DND-41 (cell line): Measurements from ENCODE around the gene SLC41A3.
"Not testable (repeated sequence)": the region's sequence is repeated elsewhere in the genome, so short reads cannot be mapped to it uniquely, and the experiment has no call there.

Experiments
- ATAC-seq: fragments of 200-7000 bp; cut with Tn5 transposase; 3 replicates; pipeline ENCODE4 v1.9.1; 2021; ENCODE audit warnings: low read depth; ENCODE audit not compliant: insufficient read depth
- DNase-seq: peaks from one replicate; pipeline ENCODE4 v3.0.0-alpha.2; 2020
- H2AFZ ChIP-seq: 2 replicates; pipeline ENCODE4 v1.6.0; 2012; ENCODE audit warnings: low read depth, low read length
- H3K27ac ChIP-seq: 2 replicates; pipeline ENCODE4 v1.5.1; 2012; ENCODE audit warnings: low read length, inconsistent platforms
- H3K27me3 ChIP-seq: fragments of 200-600 bp; sonication (generic); 2 replicates; pipeline ENCODE4 v1.6.0; 2012; ENCODE audit warnings: low read length, mild to moderate bottlenecking, inconsistent platforms; ENCODE audit not compliant: insufficient read depth, poor library complexity
- H3K36me3 ChIP-seq: 2 replicates; pipeline ENCODE4 v1.5.1; 2012; ENCODE audit warnings: low read length, inconsistent platforms; ENCODE audit not compliant: insufficient read depth
- H3K4me1 ChIP-seq: 2 replicates; pipeline ENCODE4 v1.5.1; 2012; ENCODE audit warnings: mild to moderate bottlenecking, low read length; ENCODE audit not compliant: insufficient read depth
- H3K4me2 ChIP-seq: 2 replicates; pipeline ENCODE4 v1.6.0; 2012; ENCODE audit warnings: mild to moderate bottlenecking, moderate library complexity, low read length, inconsistent platforms; ENCODE audit not compliant: insufficient read depth
- H3K4me3 ChIP-seq, 2 experiments: fragments of 200-600 bp in 1 of 2; shearing (Covaris generic) in 1 of 2; 2 replicates each; pipeline ENCODE4 v1.5.1; 2012 to 2016; ENCODE audit warnings: inconsistent platforms in 2 of 2, low read length in 2 of 2, mild to moderate bottlenecking in 2 of 2, low read depth in 1 of 2, moderate library complexity in 1 of 2
- H3K79me2 ChIP-seq: 2 replicates; pipeline ENCODE4 v1.6.0; 2012; ENCODE audit warnings: low read length, inconsistent platforms; ENCODE audit not compliant: insufficient read depth
- H3K9ac ChIP-seq: 2 replicates; pipeline ENCODE4 v1.6.0; 2012; ENCODE audit warnings: low read depth, mild to moderate bottlenecking, inconsistent platforms, low read length, moderate library complexity
- H3K9me3 ChIP-seq: 2 replicates; pipeline ENCODE4 v1.5.1; 2012; ENCODE audit warnings: low read length, moderate library complexity, mild to moderate bottlenecking, inconsistent platforms; ENCODE audit not compliant: insufficient read depth, severe bottlenecking
- H4K20me1 ChIP-seq: 2 replicates; pipeline ENCODE4 v1.6.0; 2012; ENCODE audit warnings: low read length; ENCODE audit not compliant: insufficient read depth
- EZH2 ChIP-seq: IDR thresholded peaks from 3 replicates; pipeline ENCODE4 v1.6.1; 2012; ENCODE audit warnings: borderline replicate concordance, low read depth, mild to moderate bottlenecking, moderate library complexity, low read length, inconsistent platforms; ENCODE audit not compliant: severe bottlenecking
- TF ChIP-seq, protein P1 (sequence below): IDR thresholded peaks from 2 replicates; pipeline ENCODE4 v1.5.1; 2012; ENCODE audit warnings: borderline replicate concordance, low read length, moderate library complexity, mild to moderate bottlenecking; ENCODE audit not compliant: poor library complexity, severe bottlenecking; ENCODE audit errors: extremely low read depth

The SLC41A3 gene

DNA sequence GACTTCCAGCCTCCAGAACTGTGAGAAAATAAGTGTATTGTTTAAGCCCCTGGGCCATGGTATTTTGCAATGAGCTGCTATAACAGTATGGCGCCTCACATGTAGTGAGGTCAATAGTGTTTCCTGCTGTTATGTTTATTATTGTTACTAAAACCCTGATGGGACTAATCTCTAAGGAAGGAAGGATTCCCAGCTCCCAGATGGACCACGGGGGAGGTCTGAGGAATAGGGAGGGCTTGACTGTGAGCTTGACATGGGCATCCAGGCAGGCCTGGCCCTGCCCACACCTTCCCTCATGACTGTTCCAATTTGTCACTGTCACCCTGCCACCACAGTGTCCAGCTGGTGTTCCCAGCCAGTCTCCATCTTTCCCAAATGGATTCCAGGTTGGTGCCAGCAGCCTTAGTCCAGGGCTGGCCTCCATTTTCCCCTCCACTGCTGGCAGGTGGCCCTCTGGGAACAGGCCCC is 14.5 kb upstream of the SLC41A3 start:
- TF ChIP-seq EZH2, result no peak
- TF ChIP-seq, protein P1, sequence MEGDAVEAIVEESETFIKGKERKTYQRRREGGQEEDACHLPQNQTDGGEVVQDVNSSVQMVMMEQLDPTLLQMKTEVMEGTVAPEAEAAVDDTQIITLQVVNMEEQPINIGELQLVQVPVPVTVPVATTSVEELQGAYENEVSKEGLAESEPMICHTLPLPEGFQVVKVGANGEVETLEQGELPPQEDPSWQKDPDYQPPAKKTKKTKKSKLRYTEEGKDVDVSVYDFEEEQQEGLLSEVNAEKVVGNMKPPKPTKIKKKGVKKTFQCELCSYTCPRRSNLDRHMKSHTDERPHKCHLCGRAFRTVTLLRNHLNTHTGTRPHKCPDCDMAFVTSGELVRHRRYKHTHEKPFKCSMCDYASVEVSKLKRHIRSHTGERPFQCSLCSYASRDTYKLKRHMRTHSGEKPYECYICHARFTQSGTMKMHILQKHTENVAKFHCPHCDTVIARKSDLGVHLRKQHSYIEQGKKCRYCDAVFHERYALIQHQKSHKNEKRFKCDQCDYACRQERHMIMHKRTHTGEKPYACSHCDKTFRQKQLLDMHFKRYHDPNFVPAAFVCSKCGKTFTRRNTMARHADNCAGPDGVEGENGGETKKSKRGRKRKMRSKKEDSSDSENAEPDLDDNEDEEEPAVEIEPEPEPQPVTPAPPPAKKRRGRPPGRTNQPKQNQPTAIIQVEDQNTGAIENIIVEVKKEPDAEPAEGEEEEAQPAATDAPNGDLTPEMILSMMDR, result no peak
- Histone ChIP-seq H3K9ac (no peak overlapping the region), H3K79me2 (no peaks in the 10 kb centered on the region), H3K9me3 (peaks cover 8% of the 10 kb centered on the region), H4K20me1 (no peaks in the 10 kb centered on the region), H3K36me3 (no peaks in the 10 kb centered on the region), H3K4me1 (no peaks in the 10 kb centered on the region), H2AFZ (no peak overlapping the region), H3K27ac (no peak overlapping the region), H3K27me3 (no peaks in the 10 kb centered on the region), H3K4me3 (no peak overlapping the region), H3K4me2 (no peak overlapping the region)
- DNase-seq (no peak), ATAC-seq (no peak)

DNA sequence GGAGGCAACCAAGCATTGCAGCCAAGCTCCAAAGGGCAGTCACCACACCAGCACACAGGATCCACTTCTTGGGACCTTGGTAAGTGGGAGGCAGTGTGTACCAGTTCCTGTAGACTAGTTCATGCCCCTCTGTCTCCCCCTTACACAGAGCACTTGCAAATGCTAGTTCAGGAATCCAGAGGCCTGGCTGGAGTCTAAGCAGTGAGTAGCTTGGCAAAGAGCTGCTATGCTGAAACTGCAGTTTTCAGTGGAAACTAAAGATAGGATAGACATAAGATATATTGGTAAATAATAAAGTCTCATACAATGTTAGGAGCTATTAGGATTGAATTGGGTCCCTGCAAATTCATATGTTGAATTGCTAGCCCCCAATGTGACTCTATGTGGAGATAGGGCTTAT is 13.9 kb upstream of the SLC41A3 start:
- no peak overlapping the region for H3K4me2 ChIP-seq
- peaks cover 8% of the 10 kb centered on the region for H3K9me3 ChIP-seq
- no peaks in the 10 kb centered on the region for H4K20me1 ChIP-seq
- no peak overlapping the region for H3K9ac ChIP-seq
- TF ChIP-seq, protein P1, result no peak
- TF ChIP-seq EZH2, result no peak
- no peaks in the 10 kb centered on the region for H3K27me3 ChIP-seq
- no peak for ATAC-seq
- no peak for DNase-seq
- no peaks in the 10 kb centered on the region for H3K79me2 ChIP-seq
- no peak overlapping the region for H2AFZ ChIP-seq
- no peaks in the 10 kb centered on the region for H3K36me3 ChIP-seq
- no peaks in the 10 kb centered on the region for H3K4me1 ChIP-seq
- H3K4me3 ChIP-seq, result no peak overlapping the region
- no peak overlapping the region for H3K27ac ChIP-seq

DNA sequence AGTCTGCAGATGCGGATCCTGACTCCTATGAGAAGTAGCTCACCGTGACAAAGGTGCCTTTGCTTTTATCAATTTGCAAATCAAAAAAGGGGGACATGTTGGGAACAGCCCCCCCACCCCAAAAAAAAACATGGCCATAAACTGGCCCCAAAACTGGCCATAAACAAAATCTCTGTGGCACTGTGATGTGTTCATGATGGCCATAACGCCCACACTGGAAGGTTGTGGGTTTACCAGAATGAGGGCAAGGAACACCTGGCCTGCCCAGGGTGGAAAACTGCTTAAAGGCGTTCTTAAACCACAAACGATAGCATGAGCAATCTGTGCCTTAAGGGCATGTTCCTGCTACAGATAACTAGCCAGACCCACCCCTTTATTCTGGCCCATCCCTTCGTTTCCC is 12.3 kb upstream of the SLC41A3 start:
- not testable (repeated sequence) for H3K36me3 ChIP-seq, H3K27ac ChIP-seq, H3K4me2 ChIP-seq, H3K4me3 ChIP-seq, ATAC-seq, H3K9ac ChIP-seq, H4K20me1 ChIP-seq, H2AFZ ChIP-seq, H3K4me1 ChIP-seq, H3K79me2 ChIP-seq, DNase-seq, H3K27me3 ChIP-seq, H3K9me3 ChIP-seq

DNA sequence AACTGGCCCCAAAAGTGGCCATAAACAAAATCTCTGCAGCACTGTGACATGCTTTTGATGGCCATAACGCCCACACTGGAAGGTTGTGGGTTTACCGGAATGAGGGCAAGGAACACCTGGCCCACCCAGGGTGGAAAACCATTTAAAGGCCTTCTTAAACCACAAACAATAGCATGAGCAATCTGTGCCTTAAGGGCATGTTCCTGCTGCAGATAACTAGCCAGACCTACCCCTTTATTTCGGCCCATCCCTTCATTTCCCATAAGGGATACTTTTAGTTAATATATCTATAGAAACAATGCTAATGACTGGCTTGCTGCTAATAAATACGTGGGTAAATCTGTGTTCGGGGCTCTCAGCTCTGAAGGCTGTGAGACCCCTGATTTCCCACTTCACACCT is 8.2 kb upstream of the SLC41A3 start:
- H3K9me3 ChIP-seq, result peaks cover 20% of the 10 kb centered on the region
- not testable (repeated sequence) for H4K20me1 ChIP-seq, H2AFZ ChIP-seq, ATAC-seq, H3K4me1 ChIP-seq, H3K36me3 ChIP-seq, H3K4me3 ChIP-seq, H3K27ac ChIP-seq, H3K9ac ChIP-seq, H3K27me3 ChIP-seq, H3K4me2 ChIP-seq, DNase-seq, H3K79me2 ChIP-seq
